ENCODE results near the gene NOS3. TPM values are rescaled to one million over a fixed set of nuclear protein-coding genes. Genes with fewer than 3 reads are reported as not detected.

Gene NOS3
- total RNA-seq, 1 donor from 2014 or later: 0.74 TPM

DNA sequence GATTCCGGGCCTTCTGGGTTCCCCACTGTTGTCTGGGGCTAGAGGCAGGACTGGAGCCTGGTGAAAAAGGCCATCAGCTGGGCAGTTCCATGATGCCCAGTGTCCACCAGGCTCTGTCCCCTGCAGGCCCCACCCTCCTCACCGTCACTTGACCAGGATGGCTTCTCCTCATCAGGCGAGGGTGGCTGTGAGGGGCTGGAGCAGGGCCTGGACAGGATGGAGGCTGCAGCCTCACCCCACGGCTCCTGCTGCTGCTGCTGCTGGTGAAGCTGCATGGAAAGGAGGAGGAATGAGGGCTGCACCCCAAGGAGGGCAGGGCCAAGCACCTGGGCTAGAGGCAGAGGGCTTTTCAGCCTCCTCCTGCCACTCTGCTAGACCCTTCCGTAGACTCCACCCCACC lies 25.1 kb downstream of the NOS3 start:
- Mint-ChIP-seq H3K36me3 (ENCODE audit: insufficient read depth) (no peaks in the 10 kb centered on the region), H3K4me1 (ENCODE audit: low read depth) (peaks cover 7% of the 10 kb centered on the region), H3K9me3 (ENCODE audit: low read depth) (no peaks in the 10 kb centered on the region), H3K27me3 (peaks cover 87% of the 10 kb centered on the region), H3K27ac (no peak overlapping the region), H3K4me3 (ENCODE audit: low read depth) (no peak overlapping the region)
- DNase-seq (ENCODE audit: low spot score, unreplicated experiment): no peak
- TF ChIP-seq, protein P1, sequence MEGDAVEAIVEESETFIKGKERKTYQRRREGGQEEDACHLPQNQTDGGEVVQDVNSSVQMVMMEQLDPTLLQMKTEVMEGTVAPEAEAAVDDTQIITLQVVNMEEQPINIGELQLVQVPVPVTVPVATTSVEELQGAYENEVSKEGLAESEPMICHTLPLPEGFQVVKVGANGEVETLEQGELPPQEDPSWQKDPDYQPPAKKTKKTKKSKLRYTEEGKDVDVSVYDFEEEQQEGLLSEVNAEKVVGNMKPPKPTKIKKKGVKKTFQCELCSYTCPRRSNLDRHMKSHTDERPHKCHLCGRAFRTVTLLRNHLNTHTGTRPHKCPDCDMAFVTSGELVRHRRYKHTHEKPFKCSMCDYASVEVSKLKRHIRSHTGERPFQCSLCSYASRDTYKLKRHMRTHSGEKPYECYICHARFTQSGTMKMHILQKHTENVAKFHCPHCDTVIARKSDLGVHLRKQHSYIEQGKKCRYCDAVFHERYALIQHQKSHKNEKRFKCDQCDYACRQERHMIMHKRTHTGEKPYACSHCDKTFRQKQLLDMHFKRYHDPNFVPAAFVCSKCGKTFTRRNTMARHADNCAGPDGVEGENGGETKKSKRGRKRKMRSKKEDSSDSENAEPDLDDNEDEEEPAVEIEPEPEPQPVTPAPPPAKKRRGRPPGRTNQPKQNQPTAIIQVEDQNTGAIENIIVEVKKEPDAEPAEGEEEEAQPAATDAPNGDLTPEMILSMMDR (IDR thresholded peaks at IDR 0.05; ENCODE audit: unreplicated experiment): no peak

DNA sequence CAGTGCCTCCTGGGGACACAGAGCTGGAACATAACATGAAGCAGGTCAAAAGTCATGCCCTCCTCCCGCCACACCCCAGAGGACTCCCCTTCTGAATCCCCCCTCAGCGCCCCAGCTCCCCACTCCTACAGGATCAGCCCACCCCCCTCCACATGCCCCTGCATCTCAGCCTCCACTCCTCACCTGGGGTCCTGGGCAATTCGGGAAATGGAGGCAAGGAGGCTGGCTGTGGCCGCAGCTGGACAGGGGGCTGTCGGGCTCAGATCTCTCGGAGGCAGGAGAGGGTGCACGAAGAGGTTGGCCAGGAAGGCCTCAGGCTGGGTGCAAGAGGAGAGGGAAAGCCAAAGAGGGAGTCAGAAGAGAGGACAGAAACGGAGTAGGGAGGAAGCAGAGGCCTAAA lies 25.7 kb downstream of the NOS3 start:
- no peak for DNase-seq (ENCODE audit: low spot score, unreplicated experiment)
- Mint-ChIP-seq H3K9me3 (ENCODE audit: low read depth) (no peaks in the 10 kb centered on the region), H3K36me3 (ENCODE audit: insufficient read depth) (no peaks in the 10 kb centered on the region), H3K4me3 (ENCODE audit: low read depth) (no peak overlapping the region), H3K4me1 (ENCODE audit: low read depth) (peaks cover 7% of the 10 kb centered on the region), H3K27ac (no peak overlapping the region), H3K27me3 (peaks cover 90% of the 10 kb centered on the region)
- TF ChIP-seq, protein P1 (IDR thresholded peaks at IDR 0.05; ENCODE audit: unreplicated experiment): no peak

DNA sequence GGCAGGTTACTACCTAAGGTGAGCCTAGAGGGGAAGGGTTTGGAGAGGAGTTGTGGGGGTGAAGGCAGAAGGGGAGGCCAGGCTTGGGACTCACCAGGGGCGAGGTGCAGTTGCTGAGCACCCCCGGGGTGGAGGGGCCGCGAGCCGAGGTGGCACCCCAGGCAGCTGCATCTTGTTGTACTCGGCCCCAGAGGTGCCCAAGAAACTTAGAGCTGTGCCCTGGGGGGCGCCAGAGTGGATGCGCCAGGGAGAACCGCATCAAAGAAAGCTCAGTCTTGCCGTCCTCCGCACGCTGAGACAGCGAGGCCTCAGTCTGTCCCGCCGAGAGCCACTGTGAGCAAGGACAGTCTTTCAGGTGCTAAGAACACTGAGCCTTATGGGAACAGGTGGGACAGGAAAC lies 26.1 kb downstream of the NOS3 start:
- Mint-ChIP-seq H3K27ac (no peak overlapping the region), H3K4me3 (ENCODE audit: low read depth) (no peak overlapping the region)

DNA sequence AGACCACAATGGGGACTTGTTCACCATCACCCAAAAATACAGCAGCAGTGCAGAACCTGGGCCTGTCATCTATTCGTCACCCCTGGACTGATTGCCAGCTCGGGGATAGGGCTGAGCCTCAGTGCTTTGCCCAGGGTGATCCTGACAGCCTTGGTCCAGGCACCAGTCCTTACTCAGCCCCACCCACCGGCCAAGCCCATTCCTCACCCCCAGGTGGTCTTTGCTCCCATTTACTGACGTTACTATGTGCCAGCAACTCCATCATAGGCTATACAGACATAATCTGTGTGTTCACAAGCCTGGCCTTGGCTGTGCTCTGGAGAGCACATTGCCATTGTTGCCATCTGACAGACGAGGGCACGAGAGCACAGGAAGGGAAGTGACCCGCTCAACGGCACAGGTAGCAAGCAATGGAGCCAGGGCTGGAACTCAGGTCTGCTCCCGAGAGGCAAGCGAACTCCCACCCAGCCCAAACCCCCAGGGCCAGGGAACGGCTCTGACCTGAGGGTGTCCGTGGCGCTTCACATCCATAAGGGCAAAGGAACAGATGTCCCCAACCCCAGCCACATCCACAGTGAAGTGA lies 26.6 kb downstream of the NOS3 start:
- H3K36me3 Mint-ChIP-seq (ENCODE audit: insufficient read depth): no peaks in the 10 kb centered on the region
- TF ChIP-seq, protein P1 (IDR thresholded peaks at IDR 0.05; ENCODE audit: unreplicated experiment): no peak
- H3K27me3 Mint-ChIP-seq: peaks cover 87% of the 10 kb centered on the region
- H3K4me1 Mint-ChIP-seq (ENCODE audit: low read depth): peaks cover 7% of the 10 kb centered on the region
- no peaks in the 10 kb centered on the region for H3K9me3 Mint-ChIP-seq (ENCODE audit: low read depth)
- DNase-seq (ENCODE audit: low spot score, unreplicated experiment): no peak
- H3K27ac Mint-ChIP-seq: no peak overlapping the region
- peak overlapping the region; percentile 31 for H3K4me3 Mint-ChIP-seq (ENCODE audit: low read depth)

More for the DNA sequence above, 26.1 kb downstream of the NOS3 start:
- peaks cover 7% of the 10 kb centered on the region for H3K4me1 Mint-ChIP-seq (ENCODE audit: low read depth)
- DNase-seq (ENCODE audit: low spot score, unreplicated experiment): no peak
- H3K36me3 Mint-ChIP-seq (ENCODE audit: insufficient read depth): no peaks in the 10 kb centered on the region
- peaks cover 91% of the 10 kb centered on the region for H3K27me3 Mint-ChIP-seq
- H3K9me3 Mint-ChIP-seq (ENCODE audit: low read depth): no peaks in the 10 kb centered on the region
- TF ChIP-seq, protein P1 (IDR thresholded peaks at IDR 0.05; ENCODE audit: unreplicated experiment): no peak

DNA sequence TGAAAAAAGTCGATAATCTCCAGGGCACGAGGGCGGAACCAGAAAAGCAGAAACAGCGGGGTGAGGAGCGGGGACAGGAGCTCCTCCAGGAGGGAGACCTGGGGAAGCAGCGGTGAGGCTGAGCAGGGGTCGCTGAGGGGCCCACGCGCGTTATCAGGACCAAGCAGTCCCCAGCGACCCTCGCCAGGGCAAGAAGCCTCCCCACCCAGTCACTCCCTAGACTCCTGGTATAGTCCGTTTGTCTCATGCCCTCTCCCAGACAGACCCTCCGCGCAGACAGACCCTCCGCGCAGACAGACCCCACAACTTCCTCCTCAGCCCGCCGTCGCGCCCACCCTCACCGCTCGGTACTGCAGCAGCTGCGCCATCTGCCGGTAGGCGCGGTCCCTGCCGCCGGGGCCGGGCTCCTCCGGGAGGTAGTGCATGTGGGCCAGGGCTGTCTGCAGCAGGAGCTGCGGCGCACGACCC lies 27.2 kb downstream of the NOS3 start:
- no peaks in the 10 kb centered on the region for H3K9me3 Mint-ChIP-seq (ENCODE audit: low read depth)
- TF ChIP-seq, protein P1 (IDR thresholded peaks at IDR 0.05; ENCODE audit: unreplicated experiment): peak; percentile 93
- peak overlapping the region; percentile 57 for H3K4me3 Mint-ChIP-seq (ENCODE audit: low read depth)
- peak; percentile 81 for DNase-seq (ENCODE audit: low spot score, unreplicated experiment)
- H3K27me3 Mint-ChIP-seq: peaks cover 85% of the 10 kb centered on the region
- peaks cover 5% of the 10 kb centered on the region for H3K4me1 Mint-ChIP-seq (ENCODE audit: low read depth)
- H3K36me3 Mint-ChIP-seq (ENCODE audit: insufficient read depth): no peaks in the 10 kb centered on the region
- peak overlapping the region; percentile 56 for H3K27ac Mint-ChIP-seq
